GM18870 (cell line): ENCODE data around the gene SPINDOC.

Experiments
- ATAC-seq: cut with Tn5 transposase; IDR thresholded peaks from one replicate; pipeline ENCODE4 v1.9.1; 2021; ENCODE audit warnings: moderate library complexity; ENCODE audit not compliant: unreplicated experiment

Gene SPINDOC

GRCh38 chr11:63829823-63830489 lies 16.7 kb downstream of the SPINDOC start:
- ATAC-seq: no peak

GRCh38 chr11:63831326-63831725 lies 18.1 kb downstream of the SPINDOC start:
- no peak for ATAC-seq

GRCh38 chr11:63832336-63832735 lies 19.1 kb downstream of the SPINDOC start:
- no peak for ATAC-seq

GRCh38 chr11:63833048-63833447 lies 19.8 kb downstream of the SPINDOC start:
- no peak for ATAC-seq

GRCh38 chr11:63834535-63835157 lies 21.4 kb downstream of the SPINDOC start:
- ATAC-seq: no peak

- no peak for ATAC-seq
These were observed 21.9 kb downstream of the SPINDOC start for GRCh38 chr11:63835158-63835545.

- ATAC-seq: no peak
These were observed 23.9 kb downstream of the SPINDOC start for GRCh38 chr11:63837027-63837688.

- no peak for ATAC-seq
These were observed 24.5 kb downstream of the SPINDOC start for GRCh38 chr11:63837739-63838138.

- peak; percentile 63 for ATAC-seq
These were observed 25.0 kb downstream of the SPINDOC start for GRCh38 chr11:63838150-63838677.

GRCh38 chr11:63838678-63839507 lies 25.6 kb downstream of the SPINDOC start, which contains the start of gene MARK2:
MARK2 (plus strand) TSS chr11:63839110; CDS start chr11:63839507, 397 bp downstream.
- peak; percentile 64 for ATAC-seq

GRCh38 chr11:63839508-63840355 lies 26.5 kb downstream of the SPINDOC start:
- ATAC-seq: no peak

GRCh38 chr11:63840356-63841060 lies 27.3 kb downstream of the SPINDOC start:
- no peak for ATAC-seq

GRCh38 chr11:63841554-63841953 lies 28.3 kb downstream of the SPINDOC start:
- ATAC-seq: no peak

- ATAC-seq: no peak
These were observed 29.8 kb downstream of the SPINDOC start for GRCh38 chr11:63843041-63843440.

- ATAC-seq: no peak
These were observed 31.6 kb downstream of the SPINDOC start for GRCh38 chr11:63844836-63845235.

GRCh38 chr11:63845303-63845702 lies 32.0 kb downstream of the SPINDOC start:
- ATAC-seq: no peak

- ATAC-seq: no peak
These were observed 32.7 kb downstream of the SPINDOC start for GRCh38 chr11:63845911-63846310.

- no peak for ATAC-seq
These were observed 33.6 kb downstream of the SPINDOC start for GRCh38 chr11:63846897-63847296.

GRCh38 chr11:63847363-63847762 lies 34.1 kb downstream of the SPINDOC start:
- no peak for ATAC-seq
